ENCODE measurements around the gene VOPP1. TPM values are rescaled to one million over a fixed set of nuclear protein-coding genes. Genes with fewer than 3 reads are reported as not detected.
A peak's percentile ranks its signal among the peaks of the same experiment; 100 is the strongest.

VOPP1 gene
- total and polyA plus RNA-seq, 10 donors = 60.3 to 168 (median 144) TPM

- Histone ChIP-seq H3K4me3 (no peak overlapping the region), H3K27me3 (replicated peaks in 1 of 7) (no peaks in the 10 kb centered on the region), H3K9me3 (no peaks in the 10 kb centered on the region), H3K27ac (peak overlapping the region in 2 of 8 donors; percentile 26 to 36), H3K36me3 (peaks cover 0 to 87% (median 15%) of the 10 kb centered on the region in 6 donors), H3K4me1 (peaks cover 0 to 41% (median 21%) of the 10 kb centered on the region in 6 donors)
- 94 to 97% (median 97%) methylated on average over 17 to 19 of the region's 19 CpGs for WGBS, 5 donors
- peak; percentile 58 for DNase-seq
- intact Hi-C loops (cut with DNase I; ENCODE audit: low total_unique reads) = no loop called here
- TF ChIP-seq POLR2AphosphoS5 (IDR thresholded peaks at IDR 0.05) (no peak), POLR2A (IDR thresholded peaks at IDR 0.05) (no peak)
- TF ChIP-seq, protein P1, sequence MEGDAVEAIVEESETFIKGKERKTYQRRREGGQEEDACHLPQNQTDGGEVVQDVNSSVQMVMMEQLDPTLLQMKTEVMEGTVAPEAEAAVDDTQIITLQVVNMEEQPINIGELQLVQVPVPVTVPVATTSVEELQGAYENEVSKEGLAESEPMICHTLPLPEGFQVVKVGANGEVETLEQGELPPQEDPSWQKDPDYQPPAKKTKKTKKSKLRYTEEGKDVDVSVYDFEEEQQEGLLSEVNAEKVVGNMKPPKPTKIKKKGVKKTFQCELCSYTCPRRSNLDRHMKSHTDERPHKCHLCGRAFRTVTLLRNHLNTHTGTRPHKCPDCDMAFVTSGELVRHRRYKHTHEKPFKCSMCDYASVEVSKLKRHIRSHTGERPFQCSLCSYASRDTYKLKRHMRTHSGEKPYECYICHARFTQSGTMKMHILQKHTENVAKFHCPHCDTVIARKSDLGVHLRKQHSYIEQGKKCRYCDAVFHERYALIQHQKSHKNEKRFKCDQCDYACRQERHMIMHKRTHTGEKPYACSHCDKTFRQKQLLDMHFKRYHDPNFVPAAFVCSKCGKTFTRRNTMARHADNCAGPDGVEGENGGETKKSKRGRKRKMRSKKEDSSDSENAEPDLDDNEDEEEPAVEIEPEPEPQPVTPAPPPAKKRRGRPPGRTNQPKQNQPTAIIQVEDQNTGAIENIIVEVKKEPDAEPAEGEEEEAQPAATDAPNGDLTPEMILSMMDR (IDR thresholded peaks at IDR 0.05 in 8 of 11, conservative IDR thresholded peaks at IDR 0.05 in 3 of 11) = no peak
These were observed 95.2 kb downstream of the VOPP1 start for GRCh38 chr7:55476852-55477780.

DNA sequence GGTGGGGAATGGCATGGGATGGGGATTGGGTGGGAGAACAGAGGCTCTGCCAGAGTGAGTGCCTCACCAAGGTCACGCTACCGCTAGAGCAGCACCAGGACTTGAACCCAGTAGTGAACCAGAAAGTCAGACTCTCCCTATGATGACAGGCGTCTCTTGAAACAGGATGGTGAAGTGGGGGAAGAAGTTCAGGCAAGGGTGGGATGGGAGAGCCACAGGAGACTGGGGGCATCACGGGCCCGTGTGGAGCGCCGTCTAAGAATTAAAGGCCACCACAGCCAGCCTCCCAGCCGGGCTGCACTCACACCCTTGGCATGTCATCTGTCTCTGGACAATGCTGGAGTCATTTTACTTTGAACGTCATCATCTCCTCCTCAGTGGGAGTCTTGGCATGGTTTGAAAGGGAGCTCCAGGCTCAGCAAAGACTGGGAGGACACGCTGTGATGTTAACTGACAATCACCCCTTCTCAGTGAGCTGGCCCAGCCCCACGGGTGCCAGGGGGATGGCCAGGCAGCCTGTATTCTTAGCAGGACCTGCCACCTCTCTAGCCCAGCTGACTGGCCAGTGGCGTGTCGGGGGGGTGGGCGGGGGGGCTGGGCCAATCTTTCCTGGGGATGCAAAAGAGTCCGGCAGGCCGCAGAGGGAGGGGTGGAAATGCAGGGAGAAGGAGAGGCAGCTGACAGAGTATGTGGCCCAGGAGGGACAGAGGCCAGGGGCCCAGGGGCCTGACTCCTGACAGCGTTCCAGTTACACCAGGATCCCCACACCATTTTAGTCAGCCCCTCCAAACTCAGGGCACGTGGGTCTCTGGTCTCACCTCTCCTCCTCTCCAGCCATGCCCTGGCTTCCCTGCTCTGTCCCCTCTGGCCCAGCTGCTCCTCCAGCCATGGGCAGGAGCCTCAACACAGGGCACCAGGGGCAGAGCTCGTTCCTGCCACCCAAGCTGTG is 96.2 kb downstream of the VOPP1 start:
- 81 to 90% (median 86%) methylated on average over 17 to 19 of the region's 19 CpGs for WGBS, 5 donors
- Histone ChIP-seq H3K4me3 (no peak overlapping the region), H3K27me3 (replicated peaks in 1 of 7) (no peaks in the 10 kb centered on the region), H3K4me1 (peaks cover 0 to 41% (median 21%) of the 10 kb centered on the region in 6 donors), H3K9me3 (no peaks in the 10 kb centered on the region), H3K36me3 (peaks cover 0 to 88% (median 15%) of the 10 kb centered on the region in 6 donors), H3K27ac (peak overlapping the region in 2 of 8 donors; percentile 26 to 36)
- intact Hi-C loops (cut with DNase I; ENCODE audit: low total_unique reads) = no loop called here
- DNase-seq = peak; percentile 57
- TF ChIP-seq POLR2A (IDR thresholded peaks at IDR 0.05) (no peak), POLR2AphosphoS5 (IDR thresholded peaks at IDR 0.05) (peak in 2 of 3 donors; percentile 19 to 50)
- TF ChIP-seq, protein P1 (IDR thresholded peaks at IDR 0.05 in 8 of 11, conservative IDR thresholded peaks at IDR 0.05 in 3 of 11) = no peak

GRCh38 chr7:55474944-55475854 is 97.1 kb downstream of the VOPP1 start:
- TF ChIP-seq, protein P1 (IDR thresholded peaks at IDR 0.05 in 8 of 11, conservative IDR thresholded peaks at IDR 0.05 in 3 of 11) = no peak
- TF ChIP-seq POLR2AphosphoS5 (IDR thresholded peaks at IDR 0.05) (no peak), POLR2A (IDR thresholded peaks at IDR 0.05) (no peak)
- H3K9me3 ChIP-seq = no peaks in the 10 kb centered on the region
- no peak overlapping the region for H3K4me3 ChIP-seq
- 84 to 93% (median 91%) methylated on average over 22 of the region's 22 CpGs for WGBS, 5 donors
- peak; percentile 70 for DNase-seq
- intact Hi-C loops (cut with DNase I; ENCODE audit: low total_unique reads) = no loop called here
- H3K4me1 ChIP-seq = peaks cover 0 to 46% (median 23%) of the 10 kb centered on the region in 6 donors
- peaks cover 0 to 79% (median 15%) of the 10 kb centered on the region in 6 donors for H3K36me3 ChIP-seq
- H3K27me3 ChIP-seq (replicated peaks in 1 of 7) = no peaks in the 10 kb centered on the region
- peak overlapping the region in 2 of 8 donors; percentile 26 to 36 for H3K27ac ChIP-seq

Measured in spleen (tissue), 11 donors.